ENCODE data around the gene PURA.

PURA gene

DNA sequence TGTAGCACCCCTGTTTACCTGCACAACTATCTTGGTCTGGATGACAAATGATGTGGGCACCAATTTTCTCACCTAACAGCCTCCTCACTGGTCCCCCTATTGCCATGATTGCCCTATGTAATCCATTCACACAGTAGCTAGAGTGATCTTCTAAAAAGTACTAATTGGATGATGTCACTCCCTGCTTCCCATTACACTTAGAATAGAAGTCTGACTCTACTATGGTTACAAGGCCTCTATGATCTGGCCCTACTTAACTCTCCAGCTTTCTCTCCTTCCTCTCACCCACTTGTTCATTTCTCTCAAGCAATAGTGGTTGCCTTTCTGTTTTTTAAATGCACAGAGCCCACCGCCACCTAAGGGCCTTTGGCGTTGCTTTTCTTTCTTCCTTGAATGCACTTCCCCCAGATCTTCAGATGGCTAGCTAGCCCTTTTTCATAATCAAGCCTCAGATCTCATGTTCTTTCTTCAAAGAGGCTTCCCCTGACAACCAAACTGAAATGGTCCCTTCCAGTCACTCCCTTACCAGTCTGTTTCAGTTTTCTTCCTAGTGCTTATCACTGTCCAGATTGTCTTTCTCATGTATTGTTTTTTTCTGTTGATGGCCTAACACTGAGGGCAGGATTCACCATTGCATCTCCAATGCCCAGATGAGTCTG is 20.5 kb downstream of the PURA start:
- no peaks in the 10 kb centered on the region for H3K36me3 ChIP-seq (ENCODE audit: control insufficient read depth in 2 of 2, insufficient read depth in 1 of 2, low read length in 2 of 2)
- POLR2A ChIA-PET: no interaction called here
- no peaks in the 10 kb centered on the region; the same call in 1 of the 2 replicates for H3K4me1 ChIP-seq (ENCODE audit: control insufficient read depth, insufficient read depth, low read length)
- CTCF ChIA-PET: interaction anchor here (0.5 to 3.4 kb wide), 6 partner anchors 10 to 369 kb away, joined by 3 to 35 read pairs (median 6); no protein-coding TSS in a partner anchor
- no peak overlapping the region for H3K27ac ChIP-seq (ENCODE audit: extremely low read depth, low read depth, low read length)
- TF ChIP-seq, protein P1, sequence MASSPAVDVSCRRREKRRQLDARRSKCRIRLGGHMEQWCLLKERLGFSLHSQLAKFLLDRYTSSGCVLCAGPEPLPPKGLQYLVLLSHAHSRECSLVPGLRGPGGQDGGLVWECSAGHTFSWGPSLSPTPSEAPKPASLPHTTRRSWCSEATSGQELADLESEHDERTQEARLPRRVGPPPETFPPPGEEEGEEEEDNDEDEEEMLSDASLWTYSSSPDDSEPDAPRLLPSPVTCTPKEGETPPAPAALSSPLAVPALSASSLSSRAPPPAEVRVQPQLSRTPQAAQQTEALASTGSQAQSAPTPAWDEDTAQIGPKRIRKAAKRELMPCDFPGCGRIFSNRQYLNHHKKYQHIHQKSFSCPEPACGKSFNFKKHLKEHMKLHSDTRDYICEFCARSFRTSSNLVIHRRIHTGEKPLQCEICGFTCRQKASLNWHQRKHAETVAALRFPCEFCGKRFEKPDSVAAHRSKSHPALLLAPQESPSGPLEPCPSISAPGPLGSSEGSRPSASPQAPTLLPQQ (tag by site-specific recombination; IDR thresholded peaks at IDR 0.05): no peak
- peak; percentile 56; the same call in 1 of the 2 replicates for TF ChIP-seq MYNN (tag by site-specific recombination; IDR thresholded peaks at IDR 0.05; ENCODE audit: borderline replicate concordance)
- TF ChIP-seq, protein P2, sequence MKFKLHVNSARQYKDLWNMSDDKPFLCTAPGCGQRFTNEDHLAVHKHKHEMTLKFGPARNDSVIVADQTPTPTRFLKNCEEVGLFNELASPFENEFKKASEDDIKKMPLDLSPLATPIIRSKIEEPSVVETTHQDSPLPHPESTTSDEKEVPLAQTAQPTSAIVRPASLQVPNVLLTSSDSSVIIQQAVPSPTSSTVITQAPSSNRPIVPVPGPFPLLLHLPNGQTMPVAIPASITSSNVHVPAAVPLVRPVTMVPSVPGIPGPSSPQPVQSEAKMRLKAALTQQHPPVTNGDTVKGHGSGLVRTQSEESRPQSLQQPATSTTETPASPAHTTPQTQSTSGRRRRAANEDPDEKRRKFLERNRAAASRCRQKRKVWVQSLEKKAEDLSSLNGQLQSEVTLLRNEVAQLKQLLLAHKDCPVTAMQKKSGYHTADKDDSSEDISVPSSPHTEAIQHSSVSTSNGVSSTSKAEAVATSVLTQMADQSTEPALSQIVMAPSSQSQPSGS (tag by site-specific recombination; IDR thresholded peaks at IDR 0.05; ENCODE audit: low read depth): peak; percentile 84
- TF ChIP-seq ZNF335 (tag by site-specific recombination; conservative IDR thresholded peaks at IDR 0.05): 0 out of 2 replicates have a peak, but pooled peaks have one; percentile 11
- TF ChIP-seq, protein P3, sequence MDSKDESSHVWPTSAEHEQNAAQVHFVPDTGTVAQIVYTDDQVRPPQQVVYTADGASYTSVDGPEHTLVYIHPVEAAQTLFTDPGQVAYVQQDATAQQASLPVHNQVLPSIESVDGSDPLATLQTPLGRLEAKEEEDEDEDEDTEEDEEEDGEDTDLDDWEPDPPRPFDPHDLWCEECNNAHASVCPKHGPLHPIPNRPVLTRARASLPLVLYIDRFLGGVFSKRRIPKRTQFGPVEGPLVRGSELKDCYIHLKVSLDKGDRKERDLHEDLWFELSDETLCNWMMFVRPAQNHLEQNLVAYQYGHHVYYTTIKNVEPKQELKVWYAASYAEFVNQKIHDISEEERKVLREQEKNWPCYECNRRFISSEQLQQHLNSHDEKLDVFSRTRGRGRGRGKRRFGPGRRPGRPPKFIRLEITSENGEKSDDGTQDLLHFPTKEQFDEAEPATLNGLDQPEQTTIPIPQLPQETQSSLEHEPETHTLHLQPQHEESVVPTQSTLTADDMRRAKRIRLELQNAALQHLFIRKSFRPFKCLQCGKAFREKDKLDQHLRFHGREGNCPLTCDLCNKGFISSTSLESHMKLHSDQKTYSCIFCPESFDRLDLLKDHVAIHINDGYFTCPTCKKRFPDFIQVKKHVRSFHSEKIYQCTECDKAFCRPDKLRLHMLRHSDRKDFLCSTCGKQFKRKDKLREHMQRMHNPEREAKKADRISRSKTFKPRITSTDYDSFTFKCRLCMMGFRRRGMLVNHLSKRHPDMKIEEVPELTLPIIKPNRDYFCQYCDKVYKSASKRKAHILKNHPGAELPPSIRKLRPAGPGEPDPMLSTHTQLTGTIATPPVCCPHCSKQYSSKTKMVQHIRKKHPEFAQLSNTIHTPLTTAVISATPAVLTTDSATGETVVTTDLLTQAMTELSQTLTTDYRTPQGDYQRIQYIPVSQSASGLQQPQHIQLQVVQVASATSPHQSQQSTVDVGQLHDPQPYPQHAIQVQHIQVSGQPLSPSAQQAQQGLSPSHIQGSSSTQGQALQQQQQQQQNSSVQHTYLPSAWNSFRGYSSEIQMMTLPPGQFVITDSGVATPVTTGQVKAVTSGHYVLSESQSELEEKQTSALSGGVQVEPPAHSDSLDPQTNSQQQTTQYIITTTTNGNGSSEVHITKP (tag by site-specific recombination; IDR thresholded peaks at IDR 0.05): peak; percentile 89
- peak; percentile 61; the same call in 1 of the 2 replicates for TF ChIP-seq ZNF629 (tag by site-specific recombination; IDR thresholded peaks at IDR 0.05)
- no peak for TF ChIP-seq ZNF561 (tag by site-specific recombination; IDR thresholded peaks at IDR 0.05; ENCODE audit: borderline replicate concordance)
- peak; percentile 81 for TF ChIP-seq PRDM1 (tag by site-specific recombination; IDR thresholded peaks at IDR 0.05)
- H3K4me3 ChIP-seq (ENCODE audit: low read depth, low read length): no peak overlapping the region
- H3K9me3 ChIP-seq (ENCODE audit: control insufficient read depth, insufficient read depth, low read depth, low read length): no peaks in the 10 kb centered on the region

DNA sequence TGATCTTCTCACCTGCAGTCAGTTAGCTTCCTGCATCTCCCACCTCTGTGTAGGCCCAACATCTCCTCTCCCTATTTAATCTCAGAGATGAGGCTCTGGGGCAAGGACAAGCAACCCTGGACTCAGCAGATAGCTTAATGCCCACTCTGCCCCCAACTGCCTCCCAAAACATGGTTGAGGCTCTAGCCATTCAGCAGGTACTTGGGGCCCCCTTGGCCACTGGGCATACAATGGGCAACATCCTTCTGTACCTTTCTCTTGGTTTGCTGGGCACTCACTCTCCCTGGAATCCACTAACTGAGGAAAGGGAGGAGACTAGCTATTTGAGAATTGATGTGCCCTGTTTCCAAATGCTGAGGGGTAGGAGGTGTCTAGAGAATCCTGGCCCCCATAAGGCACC is 21.2 kb downstream of the PURA start:
- CTCF ChIA-PET: interaction anchor here (1.2 to 2.5 kb wide), 2 partner anchors 9 to 23 kb away, joined by 3 to 14 read pairs; no protein-coding TSS in a partner anchor
- Histone ChIP-seq H3K9me3 (ENCODE audit: control insufficient read depth, insufficient read depth, low read depth, low read length) (no peaks in the 10 kb centered on the region), H3K4me1 (ENCODE audit: control insufficient read depth, insufficient read depth, low read length) (no peaks in the 10 kb centered on the region; the same call in 1 of the 2 replicates), H3K27ac (ENCODE audit: extremely low read depth, low read depth, low read length) (no peak overlapping the region), H3K4me3 (ENCODE audit: low read depth, low read length) (no peak overlapping the region), H3K36me3 (ENCODE audit: control insufficient read depth in 2 of 2, insufficient read depth in 1 of 2, low read length in 2 of 2) (no peaks in the 10 kb centered on the region)
- POLR2A ChIA-PET: no interaction called here
- no peak for TF ChIP-seq ZNF391 (tag by site-specific recombination; IDR thresholded peaks at IDR 0.05; ENCODE audit: borderline replicate concordance, low read depth)

DNA sequence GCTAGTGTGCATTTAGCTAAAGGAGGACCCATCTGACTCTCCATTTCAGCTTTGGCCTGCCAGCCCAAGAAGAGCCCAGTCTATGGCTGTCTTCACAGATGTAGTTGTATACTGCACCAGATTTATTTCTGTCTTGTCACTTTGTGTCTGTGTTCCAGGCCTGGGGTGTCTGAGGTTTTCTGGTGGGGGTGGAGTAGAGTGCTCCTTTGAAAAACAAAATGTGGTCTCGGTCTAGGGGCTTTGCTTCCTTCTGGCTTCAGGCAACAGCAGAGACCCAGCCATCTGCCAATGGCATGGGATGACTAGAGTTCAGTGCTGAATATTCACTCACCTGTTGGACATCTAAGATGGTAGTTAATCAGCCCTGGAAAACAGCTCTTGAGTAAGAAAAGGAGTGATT is 22.7 kb downstream of the PURA start:
- H3K4me1 ChIP-seq (ENCODE audit: control insufficient read depth, insufficient read depth, low read length): no peaks in the 10 kb centered on the region; the same call in 1 of the 2 replicates
- H3K36me3 ChIP-seq (ENCODE audit: control insufficient read depth in 2 of 2, insufficient read depth in 1 of 2, low read length in 2 of 2): no peaks in the 10 kb centered on the region
- no peak overlapping the region for H3K4me3 ChIP-seq (ENCODE audit: low read depth, low read length)
- TF ChIP-seq SCRT2 (tag by site-specific recombination; IDR thresholded peaks at IDR 0.05): peak; percentile 62
- TF ChIP-seq, protein P4, sequence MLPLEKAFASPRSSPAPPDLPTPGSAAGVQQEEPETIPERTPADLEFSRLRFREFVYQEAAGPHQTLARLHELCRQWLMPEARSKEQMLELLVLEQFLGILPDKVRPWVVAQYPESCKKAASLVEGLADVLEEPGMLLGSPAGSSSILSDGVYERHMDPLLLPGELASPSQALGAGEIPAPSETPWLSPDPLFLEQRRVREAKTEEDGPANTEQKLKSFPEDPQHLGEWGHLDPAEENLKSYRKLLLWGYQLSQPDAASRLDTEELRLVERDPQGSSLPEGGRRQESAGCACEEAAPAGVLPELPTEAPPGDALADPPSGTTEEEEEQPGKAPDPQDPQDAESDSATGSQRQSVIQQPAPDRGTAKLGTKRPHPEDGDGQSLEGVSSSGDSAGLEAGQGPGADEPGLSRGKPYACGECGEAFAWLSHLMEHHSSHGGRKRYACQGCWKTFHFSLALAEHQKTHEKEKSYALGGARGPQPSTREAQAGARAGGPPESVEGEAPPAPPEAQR (tag by site-specific recombination; IDR thresholded peaks at IDR 0.05): no peak
- POLR2A ChIA-PET: no interaction called here
- no peak overlapping the region for H3K27ac ChIP-seq (ENCODE audit: extremely low read depth, low read depth, low read length)
- CTCF ChIA-PET: interaction anchor here (0.6 to 2.5 kb wide), 4 partner anchors 8 to 61 kb away, joined by 3 to 14 read pairs (median 4); no protein-coding TSS in a partner anchor
- no peaks in the 10 kb centered on the region for H3K9me3 ChIP-seq (ENCODE audit: control insufficient read depth, insufficient read depth, low read depth, low read length)
